Pancreas (tissue), 10 donors: Measurements from ENCODE around the gene SLCO2B1. TPM values are rescaled to one million over a fixed set of nuclear protein-coding genes. Genes with fewer than 3 reads are reported as not detected.

Experiments used
- ATAC-seq, 4 donors: fragments of 200-7000 bp; cut with Tn5 transposase; one replicate each; pipeline versions ENCODE4 v1.8.0 to v1.9.1; 2020; ENCODE audit warnings: mild to moderate bottlenecking in 4 of 4, moderate library complexity in 4 of 4
- DNase-seq, 6 donors: peaks; one replicate each; pipeline ENCODE4 v3.0.0-alpha.2; 2020
- FAIRE-seq: peaks from 2 replicates; lab custom pipeline; 2012; peaks lifted over from hg19 to GRCh38; lab: Jason Lieb, UNC
- H3K27ac ChIP-seq, 4 donors: fragments of 200-600 bp; sonication (generic); 1 replicate in 3 of 4; 2 replicates in 1 of 4; pipeline versions ENCODE4 v1.5.0 to v1.8.0; 2020
- H3K27me3 ChIP-seq, 4 donors: fragments of 200-600 bp; one replicate each; pipeline ENCODE4 v1.8.0; 2021
- H3K36me3 ChIP-seq, 3 donors: fragments of 200-600 bp; sonication (generic) in 1 of 3; one replicate each; pipeline versions ENCODE4 v1.5.0 to v1.8.0; 2020 to 2021
- H3K4me1 ChIP-seq, 3 donors: fragments of 200-600 bp; one replicate each; pipeline ENCODE4 v1.8.0; 2021
- H3K4me3 ChIP-seq, 4 donors: fragments of 200-600 bp; sonication (generic) in 2 of 4; one replicate each; pipeline versions ENCODE4 v1.5.0 to v1.8.0; 2020 to 2021
- H3K9me3 ChIP-seq, 4 donors: fragments of 200-600 bp; one replicate each; pipeline ENCODE4 v1.8.0; 2021
- CTCF ChIP-seq, 4 donors: fragments of 200-600 bp; sonication (generic) in 3 of 4; IDR thresholded peaks; one replicate each; pipeline versions ENCODE4 v1.5.0 to v1.8.0; 2021; ENCODE audit warnings: antibody characterized with exemption in 4 of 4
- WGBS, 2 donors: extraction: QIAGEN DNeasy Blood & Tissue Kit; methylation state at CpG; one replicate each; pipeline ENCODE4 v1.1.7; 2013; 5-methylcytosine and 5-hydroxymethylcytosine counted together
- intact Hi-C, 3 donors: fragments of 100-400 bp; cut with DNase I; formaldehyde crosslinking; loops; one replicate each; pipeline versions ENCODE4 v1.11.1 to v1.14.2; 2022
- polyA plus RNA-seq, 2 donors: library from polyadenylated mRNA; stranded (reverse); fragments of 200-250 nt; gene quantifications; one replicate each; pipeline ENCODE4 v1.2.3, GENCODE V29; 2013
- total RNA-seq, 6 donors: library from RNA; stranded (reverse); fragmentation: NEBNext Ultra II Directional in 4 of 6; extraction: Animal tissue kit (Norgen Biotek cat#: 25700) in 4 of 6; gene quantifications; one replicate each; pipeline versions ENCODE4 v1.2.1 to v1.2.4, GENCODE V29; 2021 to 2023
- donor health status: healthy with polysubstance abuse.
- donor health status: DM: no; HTN: no; CAD: no; lungs with moderate emphysema.
- donor health status: DM: no; HTN: no; CAD: no.
- donor health status: control.
- donor health status: control.
- donor health status: Bipolar disorder and iron deficiency.
- donor health status: DM: yes; HTN: yes; CAD: no.
- donor health status: DM: no; HTN: no; CAD: no.
- donor health status: DM: no; HTN: no; CAD: no.
- donor health status: DM: yes; HTN: yes; CAD: no.

The SLCO2B1 gene
- total and polyA plus RNA-seq, 8 donors = 3.6 to 71.4 (median 25.9) TPM

GRCh38 chr11:75212411-75212810, 61.5 kb downstream of the SLCO2B1 start:
- 25 to 31% methylated on average over 5 of the region's 5 CpGs for WGBS, 2 donors
- no peak for TF ChIP-seq CTCF (IDR thresholded peaks at IDR 0.05)
- Histone ChIP-seq H3K9me3 (no peaks in the 10 kb centered on the region), H3K4me3 (no peak overlapping the region), H3K36me3 (no peaks in the 10 kb centered on the region), H3K4me1 (peaks cover 0 to 6% (median 0%) of the 10 kb centered on the region in 3 donors), H3K27me3 (no peaks in the 10 kb centered on the region), H3K27ac (peak overlapping the region in 1 of 4 donors; percentile 55)
- FAIRE-seq = no peak
- peak; percentile 65 to 80 (median 73) for ATAC-seq
- DNase-seq = peak in 3 of 6 donors; percentile 20 to 59 (median 45)
- intact Hi-C loops = loop anchor here in 1 of 3 donors (10.0 kb wide), 1 partner anchor 78 kb away; no protein-coding TSS in a partner anchor

GRCh38 chr11:75214411-75214821, 63.5 kb downstream of the SLCO2B1 start:
- Histone ChIP-seq H3K4me3 (no peak overlapping the region), H3K4me1 (peaks cover 0 to 4% (median 0%) of the 10 kb centered on the region in 3 donors), H3K27me3 (no peaks in the 10 kb centered on the region), H3K27ac (no peak overlapping the region), H3K36me3 (no peaks in the 10 kb centered on the region), H3K9me3 (no peaks in the 10 kb centered on the region)
- peak; percentile 72 to 96 (median 91) for ATAC-seq
- DNase-seq = peak; percentile 66 to 90 (median 80)
- WGBS, 2 donors = 0 to 3% methylated on average over 8 of the region's 8 CpGs
- FAIRE-seq = no peak
- intact Hi-C loops = loop anchor here in 1 of 3 donors (10.0 kb wide), 1 partner anchor 80 kb away; no protein-coding TSS in a partner anchor
- no peak for TF ChIP-seq CTCF (IDR thresholded peaks at IDR 0.05)

GRCh38 chr11:75214843-75215242, 63.9 kb downstream of the SLCO2B1 start:
- no peak for TF ChIP-seq CTCF (IDR thresholded peaks at IDR 0.05)
- intact Hi-C loops = loop anchor here in 1 of 3 donors (10.0 kb wide), 1 partner anchor 80 kb away; no protein-coding TSS in a partner anchor
- H3K27ac ChIP-seq = no peak overlapping the region
- ATAC-seq = no peak
- no peaks in the 10 kb centered on the region for H3K36me3 ChIP-seq
- no peak overlapping the region for H3K4me3 ChIP-seq
- no peaks in the 10 kb centered on the region for H3K27me3 ChIP-seq
- no peak for FAIRE-seq
- no peaks in the 10 kb centered on the region for H3K9me3 ChIP-seq
- peaks cover 0 to 4% (median 0%) of the 10 kb centered on the region in 3 donors for H3K4me1 ChIP-seq
- DNase-seq = no peak

- H3K36me3 ChIP-seq = no peaks in the 10 kb centered on the region
- WGBS, 2 donors = 50% methylated on average over 2 of the region's 2 CpGs
- no peak overlapping the region for H3K4me3 ChIP-seq
- no peaks in the 10 kb centered on the region for H3K9me3 ChIP-seq
- H3K4me1 ChIP-seq = no peaks in the 10 kb centered on the region
- no peak for TF ChIP-seq CTCF (IDR thresholded peaks at IDR 0.05)
- FAIRE-seq (no peak), DNase-seq (peak in 1 of 6 donors; percentile 53), ATAC-seq (no peak)
- no peaks in the 10 kb centered on the region for H3K27me3 ChIP-seq
- H3K27ac ChIP-seq = no peak overlapping the region
- intact Hi-C loops = loop anchor here in 1 of 3 donors (10.0 kb wide), 1 partner anchor 85 kb away; no protein-coding TSS in a partner anchor
Observed at GRCh38 chr11:75219869-75220268, 69.0 kb downstream of the SLCO2B1 start.

- no peaks in the 10 kb centered on the region for H3K27me3 ChIP-seq
- ATAC-seq (peak in 3 of 4 donors; percentile 31 to 56 (median 38)), FAIRE-seq (no peak), DNase-seq (peak in 2 of 6 donors; percentile 23 to 34)
- H3K36me3 ChIP-seq = no peaks in the 10 kb centered on the region
- intact Hi-C loops = no loop called here
- TF ChIP-seq CTCF (IDR thresholded peaks at IDR 0.05) = no peak
- H3K4me3 ChIP-seq = no peak overlapping the region
- H3K27ac ChIP-seq = no peak overlapping the region
- H3K4me1 ChIP-seq = no peaks in the 10 kb centered on the region
- no peaks in the 10 kb centered on the region for H3K9me3 ChIP-seq
- WGBS, 2 donors = 48 to 52% methylated on average over 5 of the region's 5 CpGs
Observed at GRCh38 chr11:75223954-75224643, 73.2 kb downstream of the SLCO2B1 start.
